Measurements from ENCODE around the gene ZNF423.

- TF ChIP-seq IKZF4 (CRISPR knock-in tag; IDR thresholded peaks at IDR 0.05; ENCODE audit: borderline replicate concordance, low read depth, not compliant biosample characterization) (no peak), CTCF (CRISPR knock-in tag; IDR thresholded peaks at IDR 0.05) (no peak), ZNF318 (CRISPR knock-in tag; IDR thresholded peaks at IDR 0.05) (no peak), CEBPB (IDR thresholded peaks at IDR 0.05; ENCODE audit: borderline replicate concordance, low read depth, low read length) (no peak), REST (IDR thresholded peaks at IDR 0.05; ENCODE audit: borderline replicate concordance in 1 of 2, low read depth in 1 of 2, low read length in 2 of 2) (no peak), POLR2A (IDR thresholded peaks at IDR 0.05; ENCODE audit: insufficient read depth in 1 of 2, low read depth in 2 of 2, low read length in 2 of 2) (no peak), MAX (IDR thresholded peaks at IDR 0.05) (no peak), ZNF24 (IDR thresholded peaks at IDR 0.05) (no peak)
These were observed 399.7 kb downstream of the ZNF423 start for GRCh38 chr16:49455991-49456745.

Measured in HepG2 (cell line).